Left colon (tissue), 2 donors: Measurements from ENCODE around the gene PRLH. TPM values are rescaled to one million over a fixed set of nuclear protein-coding genes. Genes with fewer than 3 reads are reported as not detected.

Experiments used
- ATAC-seq: fragments of 200-7000 bp; cut with Tn5 transposase; one replicate; pipeline ENCODE4 v1.9.1; 2020; ENCODE audit warnings: mild to moderate bottlenecking, moderate library complexity
- DNase-seq, 2 donors: peaks; one replicate each; pipeline ENCODE4 v3.0.0-alpha.2; 2020
- intact Hi-C, 2 donors: fragments of 100-400 bp; cut with DNase I in 1 of 2; cut with micrococcal nuclease in 1 of 2; formaldehyde crosslinking; loops; one replicate each; pipeline versions ENCODE4 v1.11.2 to v1.14.0; 2022; cut with DNase I, micrococcal nuclease
- total RNA-seq, 2 donors: library from RNA; stranded (reverse); fragmentation: NEBNext Ultra II Directional; extraction: Animal tissue kit (Norgen Biotek cat#: 25700); gene quantifications; one replicate each; pipeline ENCODE4 v1.2.1, GENCODE V29; 2021
- donor health status: DM: no; HTN: no; CAD: no.
- donor health status: DM: yes; HTN: yes; CAD: no.

The PRLH gene
- total RNA-seq, 2 donors from 2014 or later: not detected

- ATAC-seq: no peak
- no peak for DNase-seq
- intact Hi-C loops: no loop called here
These were observed 9.8 kb downstream of the PRLH start for GRCh38 chr2:237575869-237576862.

- intact Hi-C loops: no loop called here
- ATAC-seq (no peak), DNase-seq (no peak)
These were observed 10.6 kb downstream of the PRLH start for GRCh38 chr2:237576974-237577373.

- DNase-seq (no peak), ATAC-seq (no peak)
- intact Hi-C loops: no loop called here
These were observed 11.1 kb downstream of the PRLH start for GRCh38 chr2:237577458-237577857.

- DNase-seq: no peak
- intact Hi-C loops: no loop called here
- no peak for ATAC-seq
These were observed 11.8 kb downstream of the PRLH start for GRCh38 chr2:237577956-237578870.

GRCh38 chr2:237581326-237581725 lies 15.0 kb downstream of the PRLH start:
- intact Hi-C loops: loop anchor here in 1 of 2 donors (10.0 kb wide), 1 partner anchor 163 kb away; no protein-coding TSS in a partner anchor
- no peak for DNase-seq
- ATAC-seq: no peak

GRCh38 chr2:237581751-237582746 lies 15.7 kb downstream of the PRLH start:
- DNase-seq (peak in 1 of 2 donors; percentile 50), ATAC-seq (peak; percentile 36)
- intact Hi-C loops: loop anchor here in 1 of 2 donors (10.0 kb wide), 1 partner anchor 163 kb away; no protein-coding TSS in a partner anchor

- DNase-seq (no peak), ATAC-seq (no peak)
- intact Hi-C loops: loop anchor here in 1 of 2 donors (10.0 kb wide), 1 partner anchor 161 kb away; no protein-coding TSS in a partner anchor
These were observed 17.3 kb downstream of the PRLH start for GRCh38 chr2:237583385-237584295.

GRCh38 chr2:237585590-237586221 lies 19.3 kb downstream of the PRLH start:
- intact Hi-C loops: loop anchor here in 1 of 2 donors (10.0 kb wide), 1 partner anchor 159 kb away; no protein-coding TSS in a partner anchor
- no peak for DNase-seq
- no peak for ATAC-seq

- DNase-seq (peak in 1 of 2 donors; percentile 64), ATAC-seq (peak; percentile 42)
- intact Hi-C loops: loop anchor here in 1 of 2 donors (10.0 kb wide), 1 partner anchor 157 kb away; no protein-coding TSS in a partner anchor
These were observed 21.8 kb downstream of the PRLH start for GRCh38 chr2:237588044-237588696.

GRCh38 chr2:237590272-237591140 lies 24.1 kb downstream of the PRLH start, which contains the start of gene RAB17:
Gene RAB17, minus strand, starts transcription at chr2:237590734. Its CDS starts 4,580 bp downstream, at chr2:237586154.
- ATAC-seq: peak; percentile 90
- peak; percentile 79 to 91 for DNase-seq
- intact Hi-C loops: loop anchor here in 1 of 2 donors (10.0 kb wide), 1 partner anchor 154 kb away; no protein-coding TSS in a partner anchor

- ATAC-seq: no peak
- intact Hi-C loops: loop anchor here in 1 of 2 donors (10.0 kb wide), 1 partner anchor 153 kb away; no protein-coding TSS in a partner anchor
- peak; percentile 81 to 86 for DNase-seq
These were observed 24.9 kb downstream of the PRLH start for GRCh38 chr2:237591141-237591881.

GRCh38 chr2:237592425-237592980 lies 26.1 kb downstream of the PRLH start:
- ATAC-seq (no peak), DNase-seq (no peak)
- intact Hi-C loops: loop anchor here in 1 of 2 donors (10.0 kb wide), 1 partner anchor 152 kb away; no protein-coding TSS in a partner anchor

GRCh38 chr2:237593036-237593435 lies 26.7 kb downstream of the PRLH start:
- DNase-seq (no peak), ATAC-seq (no peak)
- intact Hi-C loops: loop anchor here in 1 of 2 donors (10.0 kb wide), 1 partner anchor 152 kb away; no protein-coding TSS in a partner anchor
